ENCODE data around the gene MRC2. TPM values are rescaled to one million over a fixed set of nuclear protein-coding genes. Genes with fewer than 3 reads are reported as not detected.

The MRC2 gene
- total and polyA plus RNA-seq, 4 experiments from 2014 or later: 0.71 to 8.7 (median 6.7) TPM; not detected in 1

DNA sequence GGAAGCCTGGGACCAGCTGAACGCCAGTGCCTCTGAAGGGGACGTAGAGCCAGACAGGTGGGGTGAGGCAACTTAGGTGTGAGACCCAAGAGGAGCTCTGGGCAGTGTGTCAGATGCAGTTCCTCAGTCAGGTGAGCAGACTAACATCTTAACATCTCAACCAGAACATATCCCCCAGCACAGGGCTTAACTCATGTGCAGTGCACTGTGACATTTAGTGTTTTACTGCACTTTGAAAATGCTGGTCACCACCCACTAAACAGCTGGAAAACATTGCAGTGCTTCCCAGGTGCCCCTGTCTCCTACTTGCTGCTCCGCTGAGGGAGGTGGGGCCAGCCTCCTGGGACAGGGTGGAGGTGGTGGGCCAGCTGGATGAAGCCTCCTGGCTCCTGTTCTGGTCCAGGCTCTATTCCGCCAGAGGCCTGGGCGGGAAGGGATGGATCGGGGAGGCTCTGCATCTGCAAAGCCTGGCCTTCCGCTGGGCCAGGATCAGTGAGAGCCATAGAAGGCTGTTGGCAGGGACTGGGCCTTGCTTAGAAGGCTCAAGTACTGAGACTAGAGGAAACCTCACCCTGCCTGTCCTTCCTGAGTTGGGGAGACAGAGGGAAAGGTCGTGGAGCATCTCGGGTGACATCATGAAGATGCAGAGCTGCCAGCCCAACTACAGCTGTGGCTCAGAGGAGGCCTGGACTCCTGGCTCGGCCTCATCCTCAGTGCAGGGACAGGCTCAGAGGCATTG is 7.9 kb upstream of the MRC2 start:
- Histone ChIP-seq H3K36me3 (ENCODE audit: insufficient read depth, low read length) (no peaks in the 10 kb centered on the region), H3K27ac (ENCODE audit: low read depth, low read length) (no peak overlapping the region), H3K9me3 (ENCODE audit: control insufficient read depth in 1 of 2, low read length in 2 of 2) (no peaks in the 10 kb centered on the region), H3K4me3 (ENCODE audit: low read length in 2 of 2) (no peak overlapping the region), H3K4me1 (ENCODE audit: insufficient read depth, low read length) (no peaks in the 10 kb centered on the region), H3K27me3 (ENCODE audit: insufficient read depth, low read length) (no peaks in the 10 kb centered on the region)
- peaks cover 0 to 2% (median 0%) of the 10 kb centered on the region in 8 donors for H3K9me3 Mint-ChIP-seq
- no peak overlapping the region for H3K27ac Mint-ChIP-seq
- no peaks in the 10 kb centered on the region for H3K27me3 Mint-ChIP-seq
- ChIA-PET CTCF (ENCODE audit: partially characterized antibody) (no interaction called here), POLR2A (ENCODE audit: partially characterized antibody) (no interaction called here)
- intact Hi-C loops (cut with micrococcal nuclease): no loop called here
- no peaks in the 10 kb centered on the region for H3K4me1 Mint-ChIP-seq
- peak overlapping the region in 1 of 8 donors; percentile 21 for H3K4me3 Mint-ChIP-seq
- H3K36me3 Mint-ChIP-seq: peaks cover 9 to 18% of the 10 kb centered on the region in 2 donors
- no peak for DNase-seq

DNA sequence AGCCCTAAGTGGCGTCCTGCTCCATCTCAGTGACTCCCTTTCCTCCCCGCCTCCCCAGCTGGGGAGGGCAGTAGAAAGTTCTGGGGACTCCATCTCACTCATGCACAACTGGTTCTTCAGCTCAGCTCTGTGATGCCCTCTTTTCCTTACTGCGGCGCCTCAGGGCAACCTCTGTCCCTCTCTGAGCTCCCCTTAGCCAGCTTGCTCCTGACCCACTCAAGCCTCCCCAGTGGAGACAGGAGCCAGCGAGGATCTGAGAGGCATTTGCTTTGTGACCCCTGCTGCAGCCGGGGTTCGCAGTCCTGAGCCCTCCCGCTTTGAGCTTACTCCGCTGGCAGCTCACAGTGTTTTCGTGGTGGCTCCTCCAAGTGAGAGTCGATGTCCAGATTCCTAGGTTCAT is 6.2 kb upstream of the MRC2 start:
- Histone ChIP-seq H3K27me3 (ENCODE audit: insufficient read depth, low read length) (no peaks in the 10 kb centered on the region), H3K27ac (ENCODE audit: low read depth, low read length) (no peak overlapping the region), H3K36me3 (ENCODE audit: insufficient read depth, low read length) (no peaks in the 10 kb centered on the region), H3K9me3 (ENCODE audit: control insufficient read depth in 1 of 2, low read length in 2 of 2) (no peaks in the 10 kb centered on the region), H3K4me3 (ENCODE audit: low read length in 2 of 2) (no peak overlapping the region), H3K4me1 (ENCODE audit: insufficient read depth, low read length) (no peaks in the 10 kb centered on the region)
- H3K36me3 Mint-ChIP-seq: peaks cover 3 to 4% of the 10 kb centered on the region in 2 donors
- POLR2A ChIA-PET (ENCODE audit: partially characterized antibody): no interaction called here
- no peaks in the 10 kb centered on the region for H3K27me3 Mint-ChIP-seq
- peaks cover 0 to 2% (median 0%) of the 10 kb centered on the region in 8 donors for H3K9me3 Mint-ChIP-seq
- no peak for DNase-seq
- peaks cover 0 to 4% (median 2%) of the 10 kb centered on the region in 4 donors for H3K4me1 Mint-ChIP-seq
- no peak overlapping the region for H3K4me3 Mint-ChIP-seq
- H3K27ac Mint-ChIP-seq: peak overlapping the region in 1 of 7 donors; percentile 29
- intact Hi-C loops (cut with micrococcal nuclease): no loop called here
- CTCF ChIA-PET (ENCODE audit: partially characterized antibody): no interaction called here

DNA sequence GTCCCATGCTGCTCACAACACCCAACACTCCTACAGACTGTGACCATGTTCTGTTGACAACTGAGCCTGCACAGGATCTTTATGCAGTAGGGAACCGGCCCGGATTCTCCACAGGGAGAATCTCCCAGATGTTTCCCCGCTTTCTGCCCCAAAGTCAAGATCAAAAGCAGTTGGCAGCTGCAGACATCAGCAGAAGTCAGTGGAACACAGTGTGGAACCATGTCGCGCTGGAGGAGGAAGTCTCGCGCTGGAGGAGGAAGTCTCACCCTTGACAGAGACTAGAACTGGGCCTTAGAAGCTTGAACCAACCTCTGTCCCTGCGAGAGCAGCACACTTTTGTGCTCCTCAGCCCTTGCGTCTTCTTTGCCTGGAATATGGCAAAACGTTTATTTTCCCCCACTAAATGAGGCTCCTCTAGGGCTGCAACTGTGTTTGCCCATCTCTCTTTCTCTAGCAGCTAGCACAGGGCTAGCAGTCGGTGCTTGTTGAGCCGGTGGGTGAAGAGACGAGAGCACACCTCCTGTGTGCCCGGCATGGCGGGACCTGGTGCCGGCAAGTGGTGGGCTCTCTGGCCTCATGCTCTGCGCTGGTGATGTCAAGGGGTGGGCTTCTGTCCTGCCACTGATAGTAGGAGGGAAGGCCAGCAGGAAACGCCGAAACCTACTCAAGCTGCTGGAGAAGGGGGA is 2.1 kb upstream of the MRC2 start:
- intact Hi-C loops (cut with micrococcal nuclease): no loop called here
- H3K4me3 ChIP-seq (ENCODE audit: low read length in 2 of 2): no peak overlapping the region
- no peaks in the 10 kb centered on the region for H3K36me3 ChIP-seq (ENCODE audit: insufficient read depth, low read length)
- H3K4me1 Mint-ChIP-seq: peaks cover 9 to 24% (median 16%) of the 10 kb centered on the region in 4 donors
- ChIA-PET POLR2A (ENCODE audit: partially characterized antibody) (no interaction called here), CTCF (ENCODE audit: partially characterized antibody) (interaction anchor here (0.6 kb wide), 1 partner anchor 186 kb away, joined by 3 read pairs; no protein-coding TSS in a partner anchor)
- H3K4me1 ChIP-seq (ENCODE audit: insufficient read depth, low read length): peaks cover 12% of the 10 kb centered on the region
- no peaks in the 10 kb centered on the region for H3K9me3 ChIP-seq (ENCODE audit: control insufficient read depth in 1 of 2, low read length in 2 of 2)
- DNase-seq: no peak
- no peaks in the 10 kb centered on the region for H3K9me3 Mint-ChIP-seq
- H3K27ac ChIP-seq (ENCODE audit: low read depth, low read length): no peak overlapping the region
- H3K27ac Mint-ChIP-seq: no peak overlapping the region
- H3K4me3 Mint-ChIP-seq: peak overlapping the region in 6 of 8 donors; percentile 6 to 83 (median 42)
- H3K27me3 Mint-ChIP-seq: peaks cover 5 to 9% of the 10 kb centered on the region in 2 donors
- peaks cover 2 to 3% of the 10 kb centered on the region in 2 donors for H3K36me3 Mint-ChIP-seq
- H3K27me3 ChIP-seq (ENCODE audit: insufficient read depth, low read length): no peaks in the 10 kb centered on the region

DNA sequence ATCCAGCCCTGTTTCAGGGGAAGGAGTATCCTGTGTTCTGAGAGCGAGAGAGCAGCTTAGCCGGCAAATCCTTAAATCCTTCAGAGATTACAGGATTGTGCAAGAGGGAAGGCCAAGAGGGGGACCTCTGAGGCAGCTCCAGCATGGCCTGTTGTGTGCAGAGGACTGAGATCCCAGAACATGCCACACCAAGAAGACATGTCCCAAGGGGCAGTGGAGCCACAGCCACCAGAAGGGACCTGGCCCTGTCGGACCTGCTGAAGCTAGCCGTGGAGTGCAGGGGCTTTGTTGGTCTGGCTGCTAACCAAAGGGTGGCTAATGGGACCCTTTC is 1.6 kb upstream of the MRC2 start:
- Mint-ChIP-seq H3K27me3 (peaks cover 5 to 10% of the 10 kb centered on the region in 2 donors), H3K27ac (peak overlapping the region in 1 of 7 donors; percentile 19), H3K4me1 (peaks cover 9 to 26% (median 17%) of the 10 kb centered on the region in 4 donors), H3K9me3 (no peaks in the 10 kb centered on the region), H3K36me3 (peaks cover 2 to 3% of the 10 kb centered on the region in 2 donors), H3K4me3 (peak overlapping the region in 7 of 8 donors; percentile 6 to 83 (median 62))
- DNase-seq: no peak
- ChIA-PET POLR2A (ENCODE audit: partially characterized antibody) (no interaction called here), CTCF (ENCODE audit: partially characterized antibody) (no interaction called here)
- no peaks in the 10 kb centered on the region for H3K9me3 ChIP-seq (ENCODE audit: control insufficient read depth in 1 of 2, low read length in 2 of 2)
- H3K4me3 ChIP-seq (ENCODE audit: low read length in 2 of 2): no peak overlapping the region
- no peak overlapping the region for H3K27ac ChIP-seq (ENCODE audit: low read depth, low read length)
- no peaks in the 10 kb centered on the region for H3K36me3 ChIP-seq (ENCODE audit: insufficient read depth, low read length)
- intact Hi-C loops (cut with micrococcal nuclease): no loop called here
- H3K4me1 ChIP-seq (ENCODE audit: insufficient read depth, low read length): peaks cover 12% of the 10 kb centered on the region
- no peaks in the 10 kb centered on the region for H3K27me3 ChIP-seq (ENCODE audit: insufficient read depth, low read length)

DNA sequence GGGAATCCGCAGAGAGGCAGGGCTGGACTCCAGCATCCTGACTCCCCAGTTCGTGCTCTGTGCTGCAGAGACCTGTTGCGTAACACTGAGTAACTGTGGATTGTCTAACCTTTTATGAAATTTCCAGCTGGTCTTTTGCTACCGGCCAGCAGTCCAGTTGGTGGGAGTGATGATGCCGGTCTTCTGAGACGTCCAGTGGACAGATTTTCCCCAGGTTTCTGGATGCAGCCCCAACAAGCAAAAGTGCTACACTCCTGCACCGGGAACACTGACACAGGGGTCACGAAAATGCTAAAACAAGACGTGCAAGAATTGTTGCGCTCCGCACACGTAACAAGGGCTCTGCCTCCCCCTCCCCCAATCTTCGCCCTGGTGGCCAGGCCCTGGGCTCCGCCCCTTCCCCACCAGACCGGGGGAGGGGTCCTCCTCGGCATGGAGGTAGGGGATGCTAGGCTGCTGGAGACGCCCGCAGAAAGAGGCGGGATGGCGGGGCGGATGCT is 701 bp upstream of the MRC2 start:
- intact Hi-C loops (cut with micrococcal nuclease): no loop called here
- peaks cover 9 to 26% (median 17%) of the 10 kb centered on the region in 4 donors for H3K4me1 Mint-ChIP-seq
- no peaks in the 10 kb centered on the region for H3K9me3 Mint-ChIP-seq
- H3K4me3 Mint-ChIP-seq: peak overlapping the region; percentile 27 to 83 (median 58)
- Histone ChIP-seq H3K9me3 (ENCODE audit: control insufficient read depth in 1 of 2, low read length in 2 of 2) (no peaks in the 10 kb centered on the region), H3K4me3 (ENCODE audit: low read length in 2 of 2) (peak overlapping the region in 1 of 2 donors; percentile 41), H3K27me3 (ENCODE audit: insufficient read depth, low read length) (no peaks in the 10 kb centered on the region), H3K36me3 (ENCODE audit: insufficient read depth, low read length) (no peaks in the 10 kb centered on the region), H3K27ac (ENCODE audit: low read depth, low read length) (no peak overlapping the region), H3K4me1 (ENCODE audit: insufficient read depth, low read length) (peaks cover 12% of the 10 kb centered on the region)
- ChIA-PET CTCF (ENCODE audit: partially characterized antibody) (no interaction called here), POLR2A (ENCODE audit: partially characterized antibody) (no interaction called here)
- peak overlapping the region in 1 of 7 donors; percentile 19 for H3K27ac Mint-ChIP-seq
- peaks cover 5 to 10% of the 10 kb centered on the region in 2 donors for H3K27me3 Mint-ChIP-seq
- no peak for DNase-seq
- H3K36me3 Mint-ChIP-seq: peaks cover 2 to 3% of the 10 kb centered on the region in 2 donors

DNA sequence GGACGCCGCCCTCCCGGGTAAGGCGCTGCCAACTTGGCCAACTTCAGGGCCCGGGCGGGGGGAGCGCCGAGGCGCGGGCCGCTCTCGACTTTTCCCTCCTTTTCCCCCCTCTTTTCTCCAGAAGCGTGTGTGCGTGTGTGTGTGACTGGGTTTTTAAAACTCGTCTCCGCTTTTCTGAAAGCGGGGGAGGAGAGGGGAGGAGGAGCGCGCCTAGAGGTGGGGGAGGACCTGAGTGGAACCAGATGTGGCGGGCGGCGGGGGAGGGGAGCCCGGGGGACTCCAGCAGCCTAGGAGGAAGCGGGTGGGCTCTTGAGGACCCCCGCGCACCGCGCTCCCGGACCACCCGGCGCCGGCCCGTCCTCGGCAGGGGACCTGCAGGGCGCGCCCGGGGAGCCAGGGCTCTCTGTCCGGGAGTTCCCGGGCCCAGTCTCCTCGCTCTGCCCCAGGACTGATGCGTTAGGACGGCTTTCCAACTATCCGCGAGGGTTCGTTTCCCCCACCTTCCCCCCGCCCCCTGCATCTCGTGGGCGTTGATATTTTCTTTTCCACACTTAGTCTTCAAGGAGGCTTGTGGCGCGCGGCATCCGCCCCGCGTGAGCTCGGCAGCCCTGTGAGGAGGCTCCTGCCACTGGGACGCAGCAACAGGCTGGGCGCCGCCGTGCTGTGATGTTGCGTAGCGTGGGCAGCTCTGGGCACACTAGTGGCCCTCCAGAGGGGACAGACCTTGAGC is 599 bp downstream of the MRC2 start:
- Mint-ChIP-seq H3K4me1 (peaks cover 9 to 26% (median 17%) of the 10 kb centered on the region in 4 donors), H3K9me3 (no peaks in the 10 kb centered on the region), H3K27me3 (peaks cover 5 to 10% of the 10 kb centered on the region in 2 donors), H3K27ac (peak overlapping the region in 4 of 7 donors; percentile 33 to 78 (median 47)), H3K4me3 (peak overlapping the region; percentile 78 to 91 (median 86)), H3K36me3 (peaks cover 0 to 2% of the 10 kb centered on the region in 2 donors)
- peak in 1 of 5 donors; percentile 11 for DNase-seq
- no peak overlapping the region for H3K27ac ChIP-seq (ENCODE audit: low read depth, low read length)
- intact Hi-C loops (cut with micrococcal nuclease): no loop called here
- ChIA-PET CTCF (ENCODE audit: partially characterized antibody) (no interaction called here), POLR2A (ENCODE audit: partially characterized antibody) (interaction anchor here (0.8 kb wide), 1 partner anchor 20 kb away, joined by 3 read pairs; no protein-coding TSS in a partner anchor)
- no peaks in the 10 kb centered on the region for H3K36me3 ChIP-seq (ENCODE audit: insufficient read depth, low read length)
- no peaks in the 10 kb centered on the region for H3K9me3 ChIP-seq (ENCODE audit: control insufficient read depth in 1 of 2, low read length in 2 of 2)
- peaks cover 12% of the 10 kb centered on the region for H3K4me1 ChIP-seq (ENCODE audit: insufficient read depth, low read length)
- no peaks in the 10 kb centered on the region for H3K27me3 ChIP-seq (ENCODE audit: insufficient read depth, low read length)
- peak overlapping the region in 1 of 2 donors; percentile 41 for H3K4me3 ChIP-seq (ENCODE audit: low read length in 2 of 2)
